Measurements from ENCODE around the gene SCAANT1.

SCAANT1 gene

GRCh38 chr3:63911873-63912767, at the start of gene SCAANT1:
SCAANT1 (minus strand) TSS chr3:63912383.
- peak; percentile 30 for DNase-seq (ENCODE audit: low read depth)

- DNase-seq (ENCODE audit: low read depth) = no peak
These were observed 49.7 kb upstream of the SCAANT1 start for GRCh38 chr3:63961891-63962290.

GRCh38 chr3:63960048-63960711, 48.0 kb upstream of the SCAANT1 start:
- DNase-seq (ENCODE audit: low read depth) = no peak

- no peak for DNase-seq (ENCODE audit: low read depth)
These were observed 47.0 kb upstream of the SCAANT1 start for GRCh38 chr3:63959146-63959545.

- DNase-seq (ENCODE audit: low read depth) = no peak
These were observed 43.8 kb upstream of the SCAANT1 start for GRCh38 chr3:63955830-63956545.

- no peak for DNase-seq (ENCODE audit: low read depth)
These were observed 43.0 kb upstream of the SCAANT1 start for GRCh38 chr3:63955036-63955650.

GRCh38 chr3:63954182-63954581, 42.0 kb upstream of the SCAANT1 start:
- DNase-seq (ENCODE audit: low read depth) = no peak

- no peak for DNase-seq (ENCODE audit: low read depth)
These were observed 40.0 kb upstream of the SCAANT1 start for GRCh38 chr3:63952248-63952594.

GRCh38 chr3:63951492-63952247, 39.5 kb upstream of the SCAANT1 start:
- no peak for DNase-seq (ENCODE audit: low read depth)

- DNase-seq (ENCODE audit: low read depth) = no peak
These were observed 38.5 kb upstream of the SCAANT1 start for GRCh38 chr3:63950698-63951097.

GRCh38 chr3:63949005-63949404, 36.8 kb upstream of the SCAANT1 start:
- DNase-seq (ENCODE audit: low read depth) = no peak

GRCh38 chr3:63947594-63947993, 35.4 kb upstream of the SCAANT1 start:
- no peak for DNase-seq (ENCODE audit: low read depth)

GRCh38 chr3:63946753-63947152, 34.6 kb upstream of the SCAANT1 start:
- DNase-seq (ENCODE audit: low read depth) = no peak

- DNase-seq (ENCODE audit: low read depth) = no peak
These were observed 33.4 kb upstream of the SCAANT1 start for GRCh38 chr3:63945558-63946096.

GRCh38 chr3:63943678-63944077, 31.5 kb upstream of the SCAANT1 start:
- no peak for DNase-seq (ENCODE audit: low read depth)

GRCh38 chr3:63942528-63942927, 30.3 kb upstream of the SCAANT1 start:
- no peak for DNase-seq (ENCODE audit: low read depth)

GRCh38 chr3:63940389-63940757, 28.2 kb upstream of the SCAANT1 start:
- DNase-seq (ENCODE audit: low read depth) = no peak

GRCh38 chr3:63937661-63938651, 25.8 kb upstream of the SCAANT1 start:
- no peak for DNase-seq (ENCODE audit: low read depth)

GRCh38 chr3:63936925-63937324, 24.7 kb upstream of the SCAANT1 start:
- DNase-seq (ENCODE audit: low read depth) = no peak

Measured in CMK (cell line).